Stomach smooth muscle (tissue), 2 donors: ENCODE results near the gene APOL2.

Experiments used
- H3K27ac ChIP-seq: one replicate; pipeline ENCODE4 v1.7.0; 2013; ENCODE audit warnings: mild to moderate bottlenecking, low read length, inconsistent platforms
- H3K27me3 ChIP-seq, 2 donors: one replicate each; pipeline ENCODE4 v1.7.0; 2013; ENCODE audit warnings: low read length in 2 of 2; ENCODE audit not compliant: insufficient read depth in 2 of 2, control insufficient read depth in 1 of 2
- H3K36me3 ChIP-seq, 2 donors: one replicate each; pipeline ENCODE4 v1.7.0; 2013; ENCODE audit warnings: low read length in 2 of 2; ENCODE audit not compliant: control insufficient read depth in 2 of 2, insufficient read depth in 2 of 2
- H3K4me1 ChIP-seq: one replicate; pipeline ENCODE4 v1.7.0; 2013; ENCODE audit warnings: low read length; ENCODE audit not compliant: control insufficient read depth, insufficient read depth
- H3K4me3 ChIP-seq, 2 donors: one replicate each; pipeline ENCODE4 v1.7.0; 2013; ENCODE audit warnings: low read length in 2 of 2
- H3K9ac ChIP-seq, 2 donors: one replicate each; pipeline ENCODE4 v1.7.0; 2013; ENCODE audit warnings: low read length in 2 of 2, mild to moderate bottlenecking in 1 of 2
- H3K9me3 ChIP-seq, 2 donors: one replicate each; pipeline ENCODE4 v1.7.0; 2013; ENCODE audit warnings: low read length in 2 of 2; ENCODE audit not compliant: control insufficient read depth in 2 of 2
- donor health status: healthy.
- donor health status: Pancreatic carcinoma.

APOL2 gene

GRCh38 chr22:36183446-36183845 is 55.9 kb downstream of the APOL2 start:
- no peaks in the 10 kb centered on the region for H3K9me3 ChIP-seq
- no peak overlapping the region for H3K9ac ChIP-seq
- no peaks in the 10 kb centered on the region for H3K36me3 ChIP-seq
- peaks cover 8% of the 10 kb centered on the region for H3K4me1 ChIP-seq
- no peak overlapping the region for H3K27ac ChIP-seq
- no peaks in the 10 kb centered on the region for H3K27me3 ChIP-seq
- no peak overlapping the region for H3K4me3 ChIP-seq

- Histone ChIP-seq H3K9me3 (no peaks in the 10 kb centered on the region), H3K36me3 (no peaks in the 10 kb centered on the region), H3K9ac (no peak overlapping the region), H3K4me3 (no peak overlapping the region), H3K4me1 (peaks cover 8% of the 10 kb centered on the region), H3K27me3 (no peaks in the 10 kb centered on the region), H3K27ac (no peak overlapping the region)
These were observed 56.5 kb downstream of the APOL2 start for GRCh38 chr22:36182857-36183256.

GRCh38 chr22:36182056-36182455 is 57.3 kb downstream of the APOL2 start:
- H3K27ac ChIP-seq = no peak overlapping the region
- H3K9ac ChIP-seq = no peak overlapping the region
- no peaks in the 10 kb centered on the region for H3K36me3 ChIP-seq
- H3K27me3 ChIP-seq = no peaks in the 10 kb centered on the region
- peaks cover 8% of the 10 kb centered on the region for H3K4me1 ChIP-seq
- no peaks in the 10 kb centered on the region for H3K9me3 ChIP-seq
- no peak overlapping the region for H3K4me3 ChIP-seq

GRCh38 chr22:36180928-36181327 is 58.4 kb downstream of the APOL2 start:
- H3K9me3 ChIP-seq = no peaks in the 10 kb centered on the region
- no peaks in the 10 kb centered on the region for H3K27me3 ChIP-seq
- H3K36me3 ChIP-seq = no peaks in the 10 kb centered on the region
- peaks cover 8% of the 10 kb centered on the region for H3K4me1 ChIP-seq
- H3K27ac ChIP-seq = no peak overlapping the region
- no peak overlapping the region for H3K4me3 ChIP-seq
- H3K9ac ChIP-seq = no peak overlapping the region

- no peak overlapping the region for H3K27ac ChIP-seq
These were observed 59.1 kb downstream of the APOL2 start for GRCh38 chr22:36180038-36180880.

GRCh38 chr22:36177160-36177559 is 62.2 kb downstream of the APOL2 start:
- Histone ChIP-seq H3K36me3 (no peaks in the 10 kb centered on the region), H3K9ac (no peak overlapping the region), H3K4me3 (no peak overlapping the region), H3K27ac (no peak overlapping the region), H3K9me3 (no peaks in the 10 kb centered on the region), H3K4me1 (no peaks in the 10 kb centered on the region), H3K27me3 (no peaks in the 10 kb centered on the region)

More at GRCh38 chr22:36180038-36180880, 59.1 kb downstream of the APOL2 start:
- no peaks in the 10 kb centered on the region for H3K9me3 ChIP-seq
- no peaks in the 10 kb centered on the region for H3K36me3 ChIP-seq
- peaks cover 8% of the 10 kb centered on the region for H3K4me1 ChIP-seq
- no peaks in the 10 kb centered on the region for H3K27me3 ChIP-seq
- H3K4me3 ChIP-seq = no peak overlapping the region
- H3K9ac ChIP-seq = no peak overlapping the region
